Prostate gland (tissue), 2 donors: ENCODE results near the gene F5.

ENCODE experiments used
- CTCF ChIP-seq, 4 experiments: fragments of 200-600 bp in 2 of 4; fragments of 450-650 bp in 2 of 4; sonication (generic) in 2 of 4; IDR thresholded peaks; 1 replicate in 3 of 4; 2 replicates in 1 of 4; pipeline ENCODE4 v1.5.1; 2016 to 2019; ENCODE audit warnings: antibody characterized with exemption in 4 of 4, mild to moderate bottlenecking in 2 of 4, moderate library complexity in 2 of 4
- POLR2A ChIP-seq: fragments of 450-650 bp; IDR thresholded peaks from one replicate; pipeline ENCODE4 v1.6.1; 2016; ENCODE audit warnings: antibody characterized with exemption, mild to moderate bottlenecking

DNA sequence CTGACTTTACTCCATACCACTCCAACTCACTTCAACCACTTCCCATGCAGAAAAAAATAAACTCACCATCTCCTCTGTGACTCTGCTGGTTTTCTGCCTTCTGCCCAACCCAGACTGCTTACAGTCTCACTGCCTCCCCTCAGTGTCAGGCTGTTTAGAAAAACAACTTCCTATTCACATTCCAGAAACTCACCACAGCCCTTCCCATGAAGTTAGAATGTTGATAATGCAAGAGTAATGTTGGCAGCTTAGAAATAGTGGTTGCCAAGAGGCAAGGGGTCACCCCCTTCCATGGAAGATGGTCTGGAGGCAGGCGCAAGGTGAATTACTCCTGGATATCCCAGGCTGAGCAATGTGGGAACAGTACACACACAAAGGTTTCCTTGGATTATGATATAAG, 43.7 kb upstream of the F5 start, which contains the start of gene SELP:
- TF ChIP-seq CTCF (IDR thresholded peaks at IDR 0.05) (no peak), POLR2A (no peak)
